OCI-LY3 (cell line): ENCODE measurements around the gene COL4A2.

Experiments used
- H2AFZ ChIP-seq: fragments of 200-600, 300-600 bp; shearing (Covaris generic); 2 replicates; pipeline ENCODE4 v1.6.0; 2014; ENCODE audit warnings: antibody characterized with exemption, low read depth, low read length
- H3K27ac ChIP-seq: fragments of 200-600, 300-600 bp; sonication (generic); 2 replicates; pipeline ENCODE4 v1.5.1; 2014; ENCODE audit warnings: mild to moderate bottlenecking, low read length, moderate library complexity, mixed read lengths
- H3K27me3 ChIP-seq: fragments of 200-600, 300-600 bp; sonication (generic); 2 replicates; pipeline ENCODE4 v1.6.1; 2014; ENCODE audit warnings: low read depth, low read length, mixed read lengths
- H3K36me3 ChIP-seq: fragments of 200-600, 300-600 bp; sonication (generic); replicated peaks from 2 replicates; pipeline ENCODE3; 2014; ENCODE audit warnings: low read depth, low read length, mixed read lengths
- H3K4me1 ChIP-seq: fragments of 300-600, 200-600 bp; sonication (generic); 2 replicates; pipeline ENCODE4 v1.6.1; 2014; ENCODE audit warnings: low read length, mixed read lengths
- H3K4me2 ChIP-seq: fragments of 200-600, 300-600 bp; sonication (generic); 2 replicates; pipeline ENCODE4 v1.6.1; 2014; ENCODE audit warnings: low read length, mixed read lengths
- H3K4me3 ChIP-seq: fragments of 300-600, 200-600 bp; sonication (generic); 2 replicates; pipeline ENCODE4 v1.5.1; 2014; ENCODE audit warnings: antibody characterized with exemption, mild to moderate bottlenecking, low read length, moderate library complexity
- H3K79me2 ChIP-seq: fragments of 300-600, 200-600 bp; shearing (Covaris generic); 2 replicates; pipeline ENCODE4 v1.6.1; 2014; ENCODE audit warnings: mild to moderate bottlenecking, low read length, mixed read lengths
- H3K9ac ChIP-seq: fragments of 300-600, 200-600 bp; shearing (Covaris generic); 2 replicates; pipeline ENCODE4 v1.6.0; 2014; ENCODE audit warnings: mild to moderate bottlenecking, low read length, moderate library complexity
- H3K9me3 ChIP-seq: fragments of 200-600, 300-600 bp; shearing (Covaris generic); 2 replicates; pipeline ENCODE4 v1.6.1; 2014; ENCODE audit warnings: low read length, mixed read lengths; ENCODE audit not compliant: insufficient read depth
- H4K20me1 ChIP-seq: fragments of 200-600, 300-600 bp; sonication (generic); 2 replicates; pipeline ENCODE4 v1.6.1; 2016; ENCODE audit warnings: low read length, mixed read lengths; ENCODE audit not compliant: insufficient read depth
- CTCF ChIP-seq: fragments of 200-600, 300-600 bp; sonication (generic); IDR thresholded peaks from 2 replicates; pipeline ENCODE4 v1.5.1; 2014; ENCODE audit warnings: antibody characterized with exemption, low read length, low read depth
- EZH2phosphoT487 ChIP-seq: fragments of 200-600 bp; shearing (Covaris generic); IDR thresholded peaks from 2 replicates; pipeline ENCODE4 v1.6.1; 2018; ENCODE audit warnings: antibody characterized with exemption, mixed run types, low read depth

Gene COL4A2

GRCh38 chr13:110507678-110508381 lies 200.7 kb downstream of the COL4A2 start:
- Histone ChIP-seq H3K79me2 (no peaks in the 10 kb centered on the region), H2AFZ (no peak overlapping the region), H3K9me3 (no peaks in the 10 kb centered on the region), H3K4me2 (no peak overlapping the region), H3K27me3 (peaks cover 32% of the 10 kb centered on the region), H3K27ac (no peak overlapping the region), H4K20me1 (no peaks in the 10 kb centered on the region), H3K4me3 (no peak overlapping the region), H3K36me3 (no peaks in the 10 kb centered on the region), H3K4me1 (no peaks in the 10 kb centered on the region), H3K9ac (no peak overlapping the region)
- TF ChIP-seq EZH2phosphoT487 = no peak
- no peak for TF ChIP-seq CTCF

DNA sequence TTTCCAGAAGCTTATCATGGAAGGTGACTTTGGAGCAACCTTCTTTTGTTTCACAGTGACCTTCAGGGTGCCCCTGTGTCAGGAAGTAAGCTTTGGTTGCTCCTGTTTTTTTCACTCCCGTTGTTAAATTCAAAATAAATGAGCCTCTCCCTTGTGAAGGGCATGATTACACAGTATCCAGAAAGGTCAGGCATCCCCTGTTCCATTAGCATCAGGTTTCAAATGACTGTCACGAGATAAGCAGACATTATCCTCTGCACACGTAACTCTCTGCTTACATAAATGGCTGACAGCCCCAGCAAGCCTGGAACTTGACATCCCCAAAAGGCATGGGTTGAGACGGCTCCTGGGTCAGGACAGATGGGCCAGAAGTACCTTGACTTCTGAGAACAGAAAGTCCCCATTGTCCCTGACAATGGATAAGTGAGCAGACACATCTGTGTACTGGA lies 202.4 kb downstream of the COL4A2 start:
- H3K4me1 ChIP-seq = no peaks in the 10 kb centered on the region
- no peaks in the 10 kb centered on the region for H3K36me3 ChIP-seq

GRCh38 chr13:110509971-110510786 lies 203.1 kb downstream of the COL4A2 start:
- TF ChIP-seq CTCF = no peak
- TF ChIP-seq EZH2phosphoT487 = no peak
- Histone ChIP-seq H3K9ac (no peak overlapping the region), H3K4me1 (no peaks in the 10 kb centered on the region), H3K36me3 (no peaks in the 10 kb centered on the region), H4K20me1 (no peaks in the 10 kb centered on the region), H3K4me2 (no peak overlapping the region), H3K27ac (no peak overlapping the region), H2AFZ (no peak overlapping the region), H3K4me3 (no peak overlapping the region), H3K27me3 (peaks cover 45% of the 10 kb centered on the region), H3K79me2 (no peaks in the 10 kb centered on the region), H3K9me3 (no peaks in the 10 kb centered on the region)

More for the DNA sequence above, 202.4 kb downstream of the COL4A2 start:
- Histone ChIP-seq H3K79me2 (no peaks in the 10 kb centered on the region), H4K20me1 (no peaks in the 10 kb centered on the region), H3K27ac (no peak overlapping the region), H3K9me3 (no peaks in the 10 kb centered on the region), H2AFZ (no peak overlapping the region), H3K27me3 (peaks cover 39% of the 10 kb centered on the region), H3K4me2 (no peak overlapping the region), H3K9ac (no peak overlapping the region), H3K4me3 (no peak overlapping the region)
- TF ChIP-seq CTCF = no peak

DNA sequence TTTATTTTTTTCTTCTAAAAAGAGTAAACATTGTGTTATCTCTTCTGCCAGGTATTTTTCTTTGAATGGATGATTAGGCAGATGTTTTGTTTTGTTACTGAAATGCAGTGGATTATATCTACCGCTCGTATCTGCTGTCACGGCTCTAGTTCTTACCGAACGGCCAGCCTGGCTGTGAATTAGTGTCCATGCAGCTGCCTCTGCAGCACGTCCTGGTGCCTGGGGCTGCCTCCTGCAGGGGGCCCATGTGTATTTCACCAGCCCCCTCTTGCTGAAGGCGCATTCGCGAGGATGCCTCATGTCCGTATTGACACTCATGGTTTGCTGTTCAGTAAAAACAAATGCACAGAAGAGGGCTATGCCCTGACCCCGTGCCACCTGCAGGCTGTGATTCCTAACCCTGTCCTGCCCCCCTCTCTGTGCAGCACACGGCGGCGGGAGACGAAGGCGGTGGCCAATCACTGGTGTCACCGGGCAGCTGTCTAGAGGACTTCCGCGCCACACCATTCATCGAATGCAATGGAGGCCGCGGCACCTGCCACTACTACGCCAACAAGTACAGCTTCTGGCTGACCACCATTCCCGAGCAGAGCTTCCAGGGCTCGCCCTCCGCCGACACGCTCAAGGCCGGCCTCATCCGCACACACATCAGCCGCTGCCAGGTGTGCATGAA lies 204.6 kb downstream of the COL4A2 start:
- no peaks in the 10 kb centered on the region for H3K36me3 ChIP-seq
- no peak overlapping the region for H2AFZ ChIP-seq
- H3K79me2 ChIP-seq = no peaks in the 10 kb centered on the region
- no peak overlapping the region for H3K9ac ChIP-seq
- TF ChIP-seq CTCF (no peak), EZH2phosphoT487 (no peak)
- no peak overlapping the region for H3K4me3 ChIP-seq
- no peaks in the 10 kb centered on the region for H3K4me1 ChIP-seq
- no peaks in the 10 kb centered on the region for H3K9me3 ChIP-seq
- no peak overlapping the region for H3K27ac ChIP-seq
- no peak overlapping the region for H3K4me2 ChIP-seq
- H4K20me1 ChIP-seq = no peaks in the 10 kb centered on the region
- H3K27me3 ChIP-seq = peaks cover 58% of the 10 kb centered on the region
